ENCODE results near the gene PZP. TPM values are rescaled to one million over a fixed set of nuclear protein-coding genes. Genes with fewer than 3 reads are reported as not detected.

PZP gene
- total and polyA plus RNA-seq, 2 of the 8 experiments (the other 6 are each of a cell fraction or from before 2014, with no cell fraction given), result 0.08 TPM; not detected in 1

DNA sequence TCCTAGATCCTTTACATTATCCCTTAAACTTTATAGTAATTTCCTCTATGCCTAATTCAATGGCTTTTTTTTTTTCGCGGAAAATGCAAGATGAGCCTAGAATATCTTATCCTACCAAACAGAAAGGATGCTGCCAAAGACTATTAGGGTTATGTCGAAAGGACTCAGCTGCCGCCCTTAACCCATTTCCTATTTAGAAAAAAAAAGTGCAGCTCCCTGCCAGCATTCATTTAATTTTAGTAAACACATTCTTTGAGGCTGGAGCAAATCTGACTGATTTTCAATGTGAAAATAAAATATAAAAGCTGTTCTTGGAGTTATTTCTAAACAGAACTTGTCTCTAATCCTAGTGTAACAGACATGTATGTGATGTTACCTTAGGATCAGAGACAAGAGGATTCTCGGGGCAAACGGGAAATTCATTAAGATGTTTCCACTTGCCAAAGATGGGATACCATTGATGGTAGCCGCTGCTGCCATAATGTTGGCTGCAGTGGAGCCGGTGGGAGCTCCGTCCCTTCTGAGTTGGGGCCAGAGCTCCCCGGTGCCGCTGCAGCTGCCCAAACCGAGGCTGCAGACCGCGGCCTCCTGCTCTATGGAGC, 84.3 kb downstream of the PZP start:
- Histone ChIP-seq H3K27ac (ENCODE audit: low read depth, low read length) (no peak overlapping the region), H4K8ac (ENCODE audit: extremely low read depth, insufficient read depth, low read length) (no peak overlapping the region), H2BK120ac (replicated peaks; ENCODE audit: low read depth, low read length) (no peak overlapping the region), H2BK12ac (ENCODE audit: low read depth, low read length) (no peak overlapping the region), H3K14ac (ENCODE audit: insufficient read length) (no peak overlapping the region), H2AK5ac (ENCODE audit: low read depth, low read length) (no peak overlapping the region), H4K20me1 (replicated peaks in 1 of 2; ENCODE audit: control insufficient read depth in 1 of 2, insufficient read depth in 2 of 2, low read length in 2 of 2) (no peaks in the 10 kb centered on the region), H2BK5ac (ENCODE audit: low read depth, low read length) (no peak overlapping the region), H3K18ac (ENCODE audit: extremely low read depth, low read length) (no peak overlapping the region), H3K4ac (replicated peaks; ENCODE audit: insufficient read length, low read depth, low read length) (no peak overlapping the region), H3K23me2 (ENCODE audit: low read depth, low read length) (no peaks in the 10 kb centered on the region; the same call in 1 of the 2 replicates), H4K91ac (replicated peaks; ENCODE audit: insufficient read length, low read length) (no peak overlapping the region), H3K79me1 (ENCODE audit: low read depth, low read length) (no peaks in the 10 kb centered on the region), H2BK15ac (ENCODE audit: low read length) (no peak overlapping the region), H2BK20ac (ENCODE audit: low read length) (no peak overlapping the region), H3K4me1 (replicated peaks in 1 of 4; ENCODE audit: control insufficient read depth in 3 of 4, insufficient read depth in 4 of 4, low read length in 3 of 4) (no peaks in the 10 kb centered on the region), H4K5ac (ENCODE audit: insufficient read length, low read depth, low read length) (no peak overlapping the region), H3K56ac (replicated peaks; ENCODE audit: insufficient read length, low read depth, low read length) (no peak overlapping the region), H3K4me2 (ENCODE audit: insufficient read depth in 1 of 2, low read depth in 2 of 2, low read length in 2 of 2) (no peak overlapping the region), H2AFZ (ENCODE audit: low read length) (no peak overlapping the region), H3K9me3 (ENCODE audit: insufficient read depth in 2 of 2, low read depth in 1 of 2, low read length in 1 of 2) (peaks cover 0 to 9% of the 10 kb centered on the region in 2 experiments; a peak in 1 of 4 replicates), H3K79me2 (ENCODE audit: control insufficient read depth in 1 of 2, insufficient read depth in 2 of 2, low read length in 2 of 2) (no peaks in the 10 kb centered on the region), H3K27me3 (replicated peaks in 1 of 4; ENCODE audit: control insufficient read depth in 3 of 4, extremely low read depth in 1 of 4, insufficient read depth in 3 of 4, low read length in 3 of 4) (no peaks in the 10 kb centered on the region), H3K36me3 (ENCODE audit: control insufficient read depth in 2 of 4, insufficient read depth in 4 of 4, low read length in 3 of 4) (no peaks in the 10 kb centered on the region), H3K4me3 (ENCODE audit: extremely low read depth in 1 of 4, insufficient read depth in 2 of 4, low read depth in 3 of 4, low read length in 4 of 4) (no peak overlapping the region), H3K9ac (replicated peaks in 1 of 4; ENCODE audit: extremely low read depth in 1 of 4, low read depth in 3 of 4, low read length in 3 of 4) (no peak overlapping the region), H3K23ac (ENCODE audit: insufficient read length) (no peak overlapping the region)
- CTCF ChIA-PET (ENCODE audit: partially characterized antibody), result interaction anchor here (0.6 to 0.8 kb wide), 2 partner anchors 50 to 1981 kb away, joined by 3 to 4 read pairs; no protein-coding TSS in a partner anchor
- POLR2A ChIA-PET (ENCODE audit: partially characterized antibody), result interaction anchor here (0.7 kb wide), 1 partner anchor 16 kb away, joined by 3 read pairs; no protein-coding TSS in a partner anchor
- FAIRE-seq (no peak), DNase-seq (ENCODE audit: low read depth in 1 of 2, low spot score in 2 of 2) (no peak)
- 92% methylated on average over 14 of the region's 14 CpGs; no CpG with 5 or more reads in 1 of the 2 experiments for WGBS, 2 experiments (ENCODE audit: extremely low coverage in 1 of 2, insufficient coverage in 1 of 2, insufficient read length in 1 of 2, insufficient replicate concordance in 2 of 2, low coverage in 1 of 2, low lambda C conversion rate in 2 of 2, missing lambda C conversion rate in 1 of 2)
- no peak for TF ChIP-seq SP1 (IDR thresholded peaks at IDR 0.05; ENCODE audit: low read depth, low read length)
- TF ChIP-seq TCF12 (IDR thresholded peaks at IDR 0.05; ENCODE audit: low read depth, low read length), result no peak
- no peak for TF ChIP-seq GTF2F1 (IDR thresholded peaks at IDR 0.05; ENCODE audit: borderline replicate concordance, low read depth, low read length)
- TF ChIP-seq RFX5 (IDR thresholded peaks at IDR 0.05; ENCODE audit: borderline replicate concordance, low read depth, low read length), result no peak
- TF ChIP-seq NRF1 (IDR thresholded peaks at IDR 0.05; ENCODE audit: low read depth, low read length), result no peak
- no peak for TF ChIP-seq ASH2L (IDR thresholded peaks at IDR 0.05; ENCODE audit: low read length)
- no peak for TF ChIP-seq TBP (IDR thresholded peaks at IDR 0.05; ENCODE audit: low read depth, low read length)
- TF ChIP-seq GABPA (IDR thresholded peaks at IDR 0.05; ENCODE audit: borderline replicate concordance, insufficient read depth, low read length), result no peak
- no peak for TF ChIP-seq CBX8 (IDR thresholded peaks at IDR 0.05; ENCODE audit: borderline replicate concordance, low read depth, low read length)
- TF ChIP-seq POLR2AphosphoS5 (IDR thresholded peaks at IDR 0.05; ENCODE audit: low read depth, low read length), result no peak
- no peak for TF ChIP-seq FOSL1 (IDR thresholded peaks at IDR 0.05; ENCODE audit: insufficient read depth, low read depth, low read length)
